Stimulated activated CD4-positive, alpha-beta T cell treated with anti-CD3 and anti-CD28 coated beads, Interleukin-2, amount 100 ng/mL, for 48 hours (primary cell): ENCODE measurements around the gene ADCY1.
A peak's percentile ranks its signal among the peaks of the same experiment; 100 is the strongest.
"Not testable (repeated sequence)": the region's sequence is repeated elsewhere in the genome, so short reads cannot be mapped to it uniquely, and the experiment has no call there.

Experiments
- DNase-seq, 2 donors: peaks; one replicate each; pipeline ENCODE4 v3.0.0-alpha.2; 2020

The ADCY1 gene

DNA sequence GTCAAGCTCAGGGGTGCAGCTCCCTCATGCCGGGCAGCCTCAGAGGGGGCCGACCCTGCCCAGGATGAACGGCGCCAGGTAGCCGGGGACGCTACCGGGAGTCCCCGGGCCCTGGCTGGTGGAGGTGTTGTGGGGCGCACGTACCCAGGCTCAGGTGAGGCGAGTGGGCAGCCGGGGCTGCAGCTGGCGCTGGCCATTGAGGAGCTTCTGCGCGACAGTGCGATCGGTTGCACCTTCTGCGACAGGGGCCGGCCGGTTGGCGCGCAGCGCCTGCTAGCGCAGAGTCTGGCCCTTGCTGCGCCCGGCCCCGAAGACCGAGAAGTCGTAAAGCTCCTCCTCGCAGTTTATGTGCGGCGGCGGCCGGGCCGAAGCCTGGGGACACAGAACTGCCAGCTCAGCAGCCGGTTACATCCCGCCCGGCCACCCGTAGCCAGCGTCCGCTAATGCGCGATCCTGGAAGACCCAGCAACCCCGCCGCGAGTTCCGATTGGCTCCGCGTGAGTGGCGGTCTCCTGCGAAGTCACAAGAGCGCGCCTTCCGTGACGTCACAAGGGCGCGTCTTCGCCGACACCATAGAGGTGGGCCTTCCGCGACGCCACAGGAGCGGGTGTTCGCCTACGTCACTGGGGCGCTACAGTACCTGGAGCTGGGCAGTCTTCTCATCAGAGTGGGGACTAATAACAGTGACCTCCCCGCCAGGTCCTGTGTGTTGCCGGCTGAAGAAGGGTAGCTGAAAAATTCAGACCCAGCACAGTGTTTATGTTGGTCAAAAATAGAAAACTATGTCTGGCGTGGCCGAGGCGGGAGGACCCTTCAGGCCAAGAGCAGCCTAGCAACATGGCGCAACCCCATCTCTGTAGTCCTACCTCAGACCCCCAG lies 194.6 kb downstream of the ADCY1 start:
- peak; percentile 94 to 96 for DNase-seq

DNA sequence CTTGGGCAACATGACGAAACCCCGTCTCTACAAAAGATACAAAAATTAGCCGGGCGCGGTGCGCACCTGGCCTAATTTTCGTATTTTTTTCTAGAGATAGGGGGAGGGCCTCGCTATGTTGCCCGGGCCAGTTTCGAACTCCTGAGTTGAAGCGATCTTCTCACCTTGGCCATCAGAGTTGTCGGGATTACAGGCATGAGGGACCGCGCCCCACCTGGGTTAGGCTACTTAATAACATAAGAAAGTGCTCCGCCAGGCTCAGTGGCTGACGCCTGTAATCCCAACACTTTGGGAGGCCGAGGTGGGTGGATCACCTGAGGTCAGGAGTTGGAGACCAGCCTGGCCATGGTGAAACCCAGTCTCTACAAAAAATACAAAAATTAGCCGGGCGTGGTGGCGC lies 195.5 kb downstream of the ADCY1 start:
- not testable (repeated sequence) for DNase-seq
